OCI-M2 (cell line): ENCODE results near the gene NUCB2.
"Not testable (repeated sequence)": the region's sequence is repeated elsewhere in the genome, so short reads cannot be mapped to it uniquely, and the experiment has no call there.

Experiments used
- DNase-seq: peaks from one replicate; lab custom pipeline; 2025; ENCODE audit not compliant: unreplicated experiment; lab: John Stamatoyannopoulos, UW

The NUCB2 gene

DNA sequence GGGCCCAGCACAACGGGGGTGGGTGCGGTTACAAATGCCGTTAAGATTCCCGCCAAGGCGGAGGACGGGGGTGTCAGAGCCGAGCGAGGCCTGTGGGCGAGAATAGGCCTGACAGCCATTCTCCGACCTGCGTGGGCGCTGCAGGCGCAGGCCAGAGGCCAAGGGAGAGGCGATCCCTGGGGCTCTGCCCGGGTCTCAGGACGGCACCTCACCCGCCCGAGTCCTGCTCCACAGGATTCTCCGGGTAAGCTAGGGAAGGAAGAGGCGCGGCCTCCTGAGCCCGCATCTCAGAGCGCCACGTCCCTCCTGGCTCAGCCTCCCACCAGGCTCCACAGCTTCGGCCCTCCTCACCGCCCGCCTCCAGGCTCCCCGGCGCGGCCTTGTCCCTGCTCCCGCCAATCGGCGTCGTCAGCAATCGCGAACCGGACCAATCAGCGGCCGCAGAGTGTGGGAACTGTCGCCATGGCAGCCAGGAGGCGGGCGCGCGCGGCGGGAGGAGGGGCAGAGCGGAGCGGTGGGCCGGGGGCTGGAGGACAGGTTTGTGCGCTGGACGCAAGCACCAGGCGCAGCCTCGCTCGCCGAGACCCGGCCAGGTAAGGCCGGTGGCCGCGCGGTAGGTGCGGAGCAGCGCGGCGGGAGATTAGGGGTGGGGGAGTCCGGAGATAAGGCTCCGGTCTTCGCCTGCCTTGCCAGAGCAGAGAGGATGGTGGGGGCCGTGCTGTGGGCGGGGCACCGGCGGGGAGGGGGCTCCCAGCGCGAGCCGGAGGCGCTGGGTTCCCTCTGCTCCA is at the start of gene NUCB2:
Gene NUCB2, plus strand, starts transcription at position 504 of the 788 bp plus-strand sequence. CDS start 18,585 bp downstream, outside the sequence.
- peak; percentile 62 for DNase-seq

GRCh38 chr11:17228186-17228925 is 48.2 kb upstream of the NUCB2 start:
- not testable (repeated sequence) for DNase-seq

DNA sequence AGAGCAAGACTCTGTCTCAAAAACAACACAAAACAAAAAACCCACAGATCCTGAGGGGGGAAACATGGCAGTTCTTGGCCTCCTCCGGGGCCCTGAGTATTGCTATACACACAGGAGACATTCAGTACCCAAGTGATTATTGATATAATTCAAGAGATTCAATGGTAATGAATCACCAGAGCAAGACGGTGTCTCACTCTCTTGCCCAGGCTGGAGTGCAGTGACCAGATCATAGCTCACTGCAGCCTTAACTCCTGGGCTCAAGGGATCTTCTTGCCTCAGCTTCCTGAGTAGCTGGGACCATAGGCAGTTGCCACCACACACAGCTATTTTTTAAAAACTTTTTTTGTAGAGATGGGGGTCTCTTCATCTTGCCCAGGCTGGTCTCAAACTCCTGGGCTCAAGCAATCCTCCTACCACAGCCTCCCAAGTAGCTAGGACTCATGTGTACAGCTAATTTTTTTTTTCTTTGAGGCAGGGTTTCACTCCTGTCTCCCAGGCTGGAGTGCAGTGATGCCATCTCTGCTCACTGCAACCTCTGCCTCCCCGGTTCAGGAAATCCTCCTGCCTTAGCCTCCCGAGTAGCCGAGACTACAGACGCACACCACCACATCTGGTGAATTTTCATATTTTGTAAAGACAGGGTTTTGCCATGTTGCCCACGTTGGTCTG is 46.9 kb upstream of the NUCB2 start:
- no peak for DNase-seq

- no peak for DNase-seq
Observed at GRCh38 chr11:17230867-17231851, 45.4 kb upstream of the NUCB2 start.

GRCh38 chr11:17233101-17233500 is 43.4 kb upstream of the NUCB2 start:
- no peak for DNase-seq

- no peak for DNase-seq
Observed at GRCh38 chr11:17238377-17238776, 38.2 kb upstream of the NUCB2 start.

GRCh38 chr11:17239927-17240326 is 36.6 kb upstream of the NUCB2 start:
- not testable (repeated sequence) for DNase-seq

GRCh38 chr11:17240780-17241179 is 35.8 kb upstream of the NUCB2 start:
- DNase-seq, result no peak

GRCh38 chr11:17242954-17243353 is 33.6 kb upstream of the NUCB2 start:
- not testable (repeated sequence) for DNase-seq

DNA sequence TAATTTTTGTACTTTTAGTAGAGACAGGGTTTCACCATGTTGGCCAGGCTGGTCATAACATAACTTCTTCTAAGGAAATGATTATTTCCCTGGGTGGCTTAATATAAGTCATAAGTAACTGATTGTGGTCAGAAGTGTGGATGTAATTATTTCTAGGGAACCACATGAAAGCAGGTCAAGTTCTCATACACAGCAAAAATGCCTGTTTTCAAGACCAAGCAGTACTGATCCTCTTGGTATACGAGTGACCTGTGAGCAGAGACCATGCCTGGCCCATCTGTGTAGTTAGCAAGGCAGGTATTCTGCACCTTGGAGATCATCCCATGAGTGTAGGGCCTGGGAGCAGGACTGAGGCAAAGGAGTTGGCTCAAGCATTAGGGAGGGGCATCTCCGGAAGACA is 32.5 kb upstream of the NUCB2 start:
- no peak for DNase-seq

DNA sequence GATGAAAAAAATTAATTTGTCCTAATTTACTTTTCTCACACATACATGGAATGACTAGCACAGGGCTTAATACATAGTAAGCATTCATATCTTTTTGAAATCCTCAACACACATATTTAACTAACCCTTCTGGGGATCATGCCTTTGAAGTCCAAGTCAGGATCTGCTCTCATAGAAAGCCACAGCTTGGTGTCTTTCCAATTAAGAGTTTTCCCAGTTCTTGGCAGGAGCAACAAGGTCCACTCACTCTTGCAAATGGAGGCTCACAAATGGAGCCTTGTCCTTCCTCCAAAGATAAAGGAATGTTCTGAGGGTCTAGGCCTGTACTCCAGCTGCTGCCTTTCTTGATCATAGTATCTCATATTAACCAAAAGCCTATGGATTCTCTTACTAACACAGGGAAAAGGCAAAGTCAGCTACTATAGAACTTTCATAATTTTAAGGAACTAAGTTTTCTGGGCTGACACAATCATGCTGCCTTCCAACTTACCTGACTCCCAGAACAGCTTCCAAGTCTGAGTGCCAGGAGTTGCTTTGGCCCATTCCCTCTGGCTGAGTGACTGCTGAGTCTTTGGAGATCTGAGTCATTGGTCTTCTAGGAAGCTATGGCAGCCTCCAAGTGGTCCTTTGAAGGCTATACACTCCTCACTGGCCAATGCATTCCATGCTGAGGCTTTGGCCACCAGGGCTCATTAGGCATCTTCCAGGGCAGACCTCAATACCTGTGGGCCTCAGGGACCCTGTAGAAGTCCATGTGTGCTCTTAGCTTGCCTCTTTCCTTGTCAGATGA is 25.8 kb upstream of the NUCB2 start:
- DNase-seq, result no peak

- no peak for DNase-seq
Observed at GRCh38 chr11:17252704-17253103, 23.8 kb upstream of the NUCB2 start.

GRCh38 chr11:17256512-17256911 is 20.0 kb upstream of the NUCB2 start:
- no peak for DNase-seq

- DNase-seq, result no peak
Observed at GRCh38 chr11:17257196-17257595, 19.3 kb upstream of the NUCB2 start.

DNA sequence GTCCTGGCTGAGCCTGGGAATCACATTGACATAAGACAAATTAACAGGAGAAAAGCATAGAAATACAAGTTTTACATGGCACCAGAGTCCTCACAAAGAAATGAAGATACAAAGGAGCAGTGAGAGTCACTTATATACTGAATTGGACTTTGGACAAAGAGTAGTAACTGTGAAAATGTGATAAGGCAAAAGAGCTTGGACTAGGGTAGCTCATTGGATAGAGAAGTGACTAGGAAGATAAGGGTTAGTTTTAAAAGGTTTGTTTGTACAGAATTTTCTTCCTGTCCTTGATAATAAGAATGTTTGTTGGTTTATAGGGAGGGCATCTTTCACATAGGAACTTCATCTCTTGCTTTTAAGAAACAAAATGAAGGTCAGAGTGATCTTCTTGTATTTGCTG is 17.9 kb upstream of the NUCB2 start:
- peak; percentile 6 for DNase-seq

- no peak for DNase-seq
Observed at GRCh38 chr11:17259519-17259918, 17.0 kb upstream of the NUCB2 start.

DNA sequence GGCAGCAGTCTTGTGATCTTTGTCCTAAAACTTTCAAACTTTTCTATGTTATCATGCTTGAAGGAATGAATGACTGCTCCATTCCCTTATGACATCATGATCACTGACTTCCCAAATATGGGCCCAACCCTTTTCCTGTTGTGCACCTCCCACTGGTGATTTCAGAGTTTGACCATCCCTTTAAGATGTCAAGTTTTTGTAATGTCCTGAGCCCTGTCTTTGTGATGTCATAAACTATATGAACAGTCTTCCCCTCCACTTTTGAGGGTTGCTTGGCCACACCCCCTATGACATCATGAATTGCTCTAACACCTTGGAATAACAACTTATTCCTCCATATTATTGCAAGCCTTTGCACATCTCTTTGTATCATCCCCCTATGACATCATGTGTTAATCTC is 16.5 kb upstream of the NUCB2 start:
- no peak for DNase-seq

- DNase-seq, result no peak
Observed at GRCh38 chr11:17263769-17264168, 12.8 kb upstream of the NUCB2 start.

DNA sequence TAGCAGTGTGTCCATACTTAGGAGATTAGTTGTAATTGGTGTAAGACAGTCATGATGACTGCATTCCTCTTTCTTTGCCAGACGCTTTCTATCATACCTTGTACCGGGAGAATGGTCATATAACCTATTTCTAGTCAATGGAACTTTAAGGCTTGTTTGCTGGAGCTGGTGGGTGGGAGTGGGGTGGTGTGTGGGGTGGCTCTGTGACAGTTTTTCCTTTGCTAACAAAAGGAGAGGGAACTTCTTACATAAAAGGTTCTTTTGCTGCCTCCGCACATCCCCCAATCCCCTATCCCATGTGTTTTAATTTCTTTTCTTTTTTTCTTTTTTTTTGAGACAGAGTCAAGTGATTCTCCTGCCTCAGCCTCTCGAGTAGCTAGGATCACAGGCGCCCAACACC is 9.8 kb upstream of the NUCB2 start:
- DNase-seq, result no peak

- no peak for DNase-seq
Observed at GRCh38 chr11:17267576-17267975, 9.0 kb upstream of the NUCB2 start.
